ENCODE results near the gene SYTL1. TPM values are rescaled to one million over a fixed set of nuclear protein-coding genes. Genes with fewer than 3 reads are reported as not detected.

Gene SYTL1
- total RNA-seq, 1 experiment from 2014 or later, result 75.9 TPM

GRCh38 chr1:27366113-27366410 lies 24.2 kb downstream of the SYTL1 start:
- peak; percentile 72 for ATAC-seq
- no peak for TF ChIP-seq YY1 (IDR thresholded peaks at IDR 0.05; ENCODE audit: extremely low read depth, insufficient replicate concordance, low read depth, low read length)
- no peak for TF ChIP-seq ZBTB33 (IDR thresholded peaks at IDR 0.05; ENCODE audit: extremely low read depth, insufficient replicate concordance, low read length)
- no peak for TF ChIP-seq SRF (IDR thresholded peaks at IDR 0.05; ENCODE audit: low read depth)
- TF ChIP-seq ZFX (IDR thresholded peaks at IDR 0.05), result 0 out of 2 replicates have a peak, but pooled peaks have one; percentile 47
- TF ChIP-seq ELF1 (IDR thresholded peaks at IDR 0.05; ENCODE audit: borderline replicate concordance, low read depth), result no peak
- TF ChIP-seq TCF7L2 (IDR thresholded peaks at IDR 0.05; ENCODE audit: borderline replicate concordance, extremely low read depth, insufficient read depth, insufficient read length), result no peak
- TF ChIP-seq SIN3A (IDR thresholded peaks at IDR 0.05; ENCODE audit: low read depth), result no peak
- no peak for TF ChIP-seq FOSL1 (IDR thresholded peaks at IDR 0.05; ENCODE audit: low read depth)
- TF ChIP-seq EZH2phosphoT487 (IDR thresholded peaks at IDR 0.05; ENCODE audit: borderline replicate concordance), result no peak
- TF ChIP-seq ZNF274 (IDR thresholded peaks at IDR 0.05; ENCODE audit: low read depth, low read length), result no peak
- no peak for TF ChIP-seq EZH2 (IDR thresholded peaks at IDR 0.05)
- peak; percentile 23; the same call in 1 of the 2 replicates for TF ChIP-seq POLR2AphosphoS5 (IDR thresholded peaks at IDR 0.05; ENCODE audit: low read depth, low read length)
- peak; percentile 22 for TF ChIP-seq POLR2A (IDR thresholded peaks at IDR 0.05; ENCODE audit: borderline replicate concordance, extremely low read depth, insufficient read depth, insufficient read length)
- TF ChIP-seq SP1 (IDR thresholded peaks at IDR 0.05; ENCODE audit: low read depth), result 0 out of 2 replicates have a peak, but pooled peaks have one; percentile 10
- TF ChIP-seq, protein P1, sequence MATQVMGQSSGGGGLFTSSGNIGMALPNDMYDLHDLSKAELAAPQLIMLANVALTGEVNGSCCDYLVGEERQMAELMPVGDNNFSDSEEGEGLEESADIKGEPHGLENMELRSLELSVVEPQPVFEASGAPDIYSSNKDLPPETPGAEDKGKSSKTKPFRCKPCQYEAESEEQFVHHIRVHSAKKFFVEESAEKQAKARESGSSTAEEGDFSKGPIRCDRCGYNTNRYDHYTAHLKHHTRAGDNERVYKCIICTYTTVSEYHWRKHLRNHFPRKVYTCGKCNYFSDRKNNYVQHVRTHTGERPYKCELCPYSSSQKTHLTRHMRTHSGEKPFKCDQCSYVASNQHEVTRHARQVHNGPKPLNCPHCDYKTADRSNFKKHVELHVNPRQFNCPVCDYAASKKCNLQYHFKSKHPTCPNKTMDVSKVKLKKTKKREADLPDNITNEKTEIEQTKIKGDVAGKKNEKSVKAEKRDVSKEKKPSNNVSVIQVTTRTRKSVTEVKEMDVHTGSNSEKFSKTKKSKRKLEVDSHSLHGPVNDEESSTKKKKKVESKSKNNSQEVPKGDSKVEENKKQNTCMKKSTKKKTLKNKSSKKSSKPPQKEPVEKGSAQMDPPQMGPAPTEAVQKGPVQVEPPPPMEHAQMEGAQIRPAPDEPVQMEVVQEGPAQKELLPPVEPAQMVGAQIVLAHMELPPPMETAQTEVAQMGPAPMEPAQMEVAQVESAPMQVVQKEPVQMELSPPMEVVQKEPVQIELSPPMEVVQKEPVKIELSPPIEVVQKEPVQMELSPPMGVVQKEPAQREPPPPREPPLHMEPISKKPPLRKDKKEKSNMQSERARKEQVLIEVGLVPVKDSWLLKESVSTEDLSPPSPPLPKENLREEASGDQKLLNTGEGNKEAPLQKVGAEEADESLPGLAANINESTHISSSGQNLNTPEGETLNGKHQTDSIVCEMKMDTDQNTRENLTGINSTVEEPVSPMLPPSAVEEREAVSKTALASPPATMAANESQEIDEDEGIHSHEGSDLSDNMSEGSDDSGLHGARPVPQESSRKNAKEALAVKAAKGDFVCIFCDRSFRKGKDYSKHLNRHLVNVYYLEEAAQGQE (IDR thresholded peaks at IDR 0.05; ENCODE audit: low read depth), result no peak
- no peak for TF ChIP-seq CEBPB (IDR thresholded peaks at IDR 0.05; ENCODE audit: low read depth)
- no peak for TF ChIP-seq JUND (IDR thresholded peaks at IDR 0.05)
- TF ChIP-seq, protein P2, sequence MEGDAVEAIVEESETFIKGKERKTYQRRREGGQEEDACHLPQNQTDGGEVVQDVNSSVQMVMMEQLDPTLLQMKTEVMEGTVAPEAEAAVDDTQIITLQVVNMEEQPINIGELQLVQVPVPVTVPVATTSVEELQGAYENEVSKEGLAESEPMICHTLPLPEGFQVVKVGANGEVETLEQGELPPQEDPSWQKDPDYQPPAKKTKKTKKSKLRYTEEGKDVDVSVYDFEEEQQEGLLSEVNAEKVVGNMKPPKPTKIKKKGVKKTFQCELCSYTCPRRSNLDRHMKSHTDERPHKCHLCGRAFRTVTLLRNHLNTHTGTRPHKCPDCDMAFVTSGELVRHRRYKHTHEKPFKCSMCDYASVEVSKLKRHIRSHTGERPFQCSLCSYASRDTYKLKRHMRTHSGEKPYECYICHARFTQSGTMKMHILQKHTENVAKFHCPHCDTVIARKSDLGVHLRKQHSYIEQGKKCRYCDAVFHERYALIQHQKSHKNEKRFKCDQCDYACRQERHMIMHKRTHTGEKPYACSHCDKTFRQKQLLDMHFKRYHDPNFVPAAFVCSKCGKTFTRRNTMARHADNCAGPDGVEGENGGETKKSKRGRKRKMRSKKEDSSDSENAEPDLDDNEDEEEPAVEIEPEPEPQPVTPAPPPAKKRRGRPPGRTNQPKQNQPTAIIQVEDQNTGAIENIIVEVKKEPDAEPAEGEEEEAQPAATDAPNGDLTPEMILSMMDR (IDR thresholded peaks at IDR 0.05 in 2 of 3, conservative IDR thresholded peaks at IDR 0.05 in 1 of 3; ENCODE audit: borderline replicate concordance in 1 of 3, insufficient read depth in 1 of 3, low read depth in 2 of 3, low read length in 2 of 3), result no peak
- TF ChIP-seq EGR1 (IDR thresholded peaks at IDR 0.05; ENCODE audit: low read depth), result peak; percentile 92
- no peak for TF ChIP-seq CBX3 (IDR thresholded peaks at IDR 0.05; ENCODE audit: low read depth)
- TF ChIP-seq RAD21 (IDR thresholded peaks at IDR 0.05; ENCODE audit: low read depth), result no peak
- no peak; the same call in 1 of the 2 replicates for TF ChIP-seq MAX (IDR thresholded peaks at IDR 0.05)

More at GRCh38 chr1:27366113-27366410, 24.2 kb downstream of the SYTL1 start:
- Histone ChIP-seq H3K27me3 (ENCODE audit: insufficient read depth, low read length) (no peaks in the 10 kb centered on the region), H2AFZ (ENCODE audit: low read depth, low read length, poor library complexity, severe bottlenecking) (peak overlapping the region; percentile 68), H3K9me2 (ENCODE audit: insufficient read depth) (no peaks in the 10 kb centered on the region), H3K36me3 (ENCODE audit: control insufficient read depth in 1 of 2, insufficient read depth in 2 of 2, low read length in 2 of 2) (peaks cover 0 to 4% of the 10 kb centered on the region in 2 experiments; a peak in 1 of 4 replicates), H3K79me2 (ENCODE audit: insufficient read depth, low read length) (peaks cover 3% of the 10 kb centered on the region; the same call in 1 of the 2 replicates), H3K9me3 (ENCODE audit: control insufficient read depth in 1 of 2, insufficient read depth in 1 of 2, low read depth in 1 of 2, low read length in 2 of 2) (no peaks in the 10 kb centered on the region), H4K20me1 (ENCODE audit: insufficient read depth) (no peaks in the 10 kb centered on the region), H3K4me2 (ENCODE audit: low read length) (peak overlapping the region; percentile 95), H3K4me3 (replicated peaks in 1 of 2; ENCODE audit: low read depth in 1 of 2, low read length in 2 of 2) (peak overlapping the region; percentile 67 to 69), H3K4me1 (ENCODE audit: control insufficient read depth in 1 of 2, insufficient read depth in 2 of 2, low read length in 2 of 2) (peaks cover 12 to 32% of the 10 kb centered on the region in 2 experiments), H3K27ac (ENCODE audit: low read depth, low read length) (peak overlapping the region; percentile 100), H3K9ac (ENCODE audit: low read length) (peak overlapping the region; percentile 78)
- ChIA-PET RAD21 (ENCODE audit: low non-redundant PET in 1 of 2, low total read pairs in 2 of 2, uncharacterized antibody in 2 of 2, unreplicated experiment in 2 of 2) (interaction anchor here in 1 of 2 experiments (0.6 kb wide), 1 partner anchor 59 kb away, joined by 7 read pairs; no protein-coding TSS in a partner anchor), CTCF (interaction anchor here (0.5 to 3.3 kb wide), 19 partner anchors 8 to 509 kb away, joined by 3 to 28 read pairs (median 5); partner anchors contain the start of genes CD164L2, GPR3 and SYTL1), POLR2A (interaction anchor here (0.6 to 2.6 kb wide), 17 partner anchors 8 to 367 kb away, joined by 3 to 26 read pairs (median 4); partner anchors contain the start of genes CD164L2, GPR3 and SYTL1)
- DNase-seq (ENCODE audit: low read depth, low spot score), result peak; percentile 51
- BruUV-seq (replicated peaks), result no TSS peak
- intact Hi-C loops (cut with micrococcal nuclease), result no loop called here
